GM19240 (cell line): ENCODE results near the gene CYP21A2.
"Not testable (repeated sequence)": the region's sequence is repeated elsewhere in the genome, so short reads cannot be mapped to it uniquely, and the experiment has no call there.

Experiments used
- DNase-seq: peaks from one replicate; pipeline ENCODE4 v3.0.0; 2011; ENCODE audit warnings: low spot score; ENCODE audit not compliant: insufficient read length

CYP21A2 gene

GRCh38 chr6:32029553-32029952 is 8.7 kb upstream of the CYP21A2 start:
- not testable (repeated sequence) for DNase-seq

GRCh38 chr6:32035283-32036013 is 2.8 kb upstream of the CYP21A2 start:
- DNase-seq = not testable (repeated sequence)

GRCh38 chr6:32037136-32037535 is 1.1 kb upstream of the CYP21A2 start:
- not testable (repeated sequence) for DNase-seq

GRCh38 chr6:32038878-32039277 is 663 bp downstream of the CYP21A2 start:
- not testable (repeated sequence) for DNase-seq

- DNase-seq = not testable (repeated sequence)
Measured at GRCh38 chr6:32039321-32040274, 1.4 kb downstream of the CYP21A2 start.

GRCh38 chr6:32040299-32041049 is 2.3 kb downstream of the CYP21A2 start:
- not testable (repeated sequence) for DNase-seq

GRCh38 chr6:32041050-32041321 is 2.8 kb downstream of the CYP21A2 start:
- not testable (repeated sequence) for DNase-seq

- DNase-seq = not testable (repeated sequence)
Measured at GRCh38 chr6:32041385-32041784, 3.2 kb downstream of the CYP21A2 start.

GRCh38 chr6:32042276-32042675 is 4.1 kb downstream of the CYP21A2 start:
- DNase-seq = not testable (repeated sequence)

GRCh38 chr6:32043589-32044380 is 5.6 kb downstream of the CYP21A2 start:
- DNase-seq = not testable (repeated sequence)

- DNase-seq = not testable (repeated sequence)
Measured at GRCh38 chr6:32044916-32045315, 6.7 kb downstream of the CYP21A2 start.

- no peak for DNase-seq
Measured at GRCh38 chr6:32045811-32046449, 7.7 kb downstream of the CYP21A2 start.

GRCh38 chr6:32046450-32047083 is 8.4 kb downstream of the CYP21A2 start:
- DNase-seq = no peak

- DNase-seq = no peak
Measured at GRCh38 chr6:32047084-32047478, 8.9 kb downstream of the CYP21A2 start.

- no peak for DNase-seq
Measured at GRCh38 chr6:32047539-32047854, 9.3 kb downstream of the CYP21A2 start.

- peak; percentile 65 for DNase-seq
Measured at GRCh38 chr6:32047855-32048766, 9.9 kb downstream of the CYP21A2 start.

- not testable (repeated sequence) for DNase-seq
Measured at GRCh38 chr6:32049149-32049548, 10.9 kb downstream of the CYP21A2 start.

GRCh38 chr6:32049736-32050135 is 11.5 kb downstream of the CYP21A2 start:
- DNase-seq = not testable (repeated sequence)

GRCh38 chr6:32050562-32050961 is 12.3 kb downstream of the CYP21A2 start:
- no peak for DNase-seq
